HepG2 (cell line): ENCODE measurements around the gene ACTN3. TPM values are rescaled to one million over a fixed set of nuclear protein-coding genes. Genes with fewer than 3 reads are reported as not detected.

Experiments used
- JUNB ChIP-seq: sonication (generic); formaldehyde crosslinking; IDR thresholded peaks from 2 replicates; pipeline ENCODE4 v1.8.0; 2022; ENCODE audit warnings: missing genetic modification reagents, mild to moderate bottlenecking, borderline replicate concordance
- KLF11 ChIP-seq: IDR thresholded peaks from 2 replicates; pipeline ENCODE4 v1.6.1; 2016; ENCODE audit warnings: missing compliant biosample characterization
- POGZ ChIP-seq: sonication (generic); formaldehyde crosslinking; IDR thresholded peaks from 2 replicates; pipeline ENCODE4 v1.4.0; 2020; ENCODE audit warnings: mild to moderate bottlenecking, missing genetic modification reagents
- ZKSCAN5 ChIP-seq: sonication (generic); formaldehyde crosslinking; IDR thresholded peaks from 2 replicates; pipeline ENCODE4 v1.5.1; 2020; ENCODE audit warnings: mild to moderate bottlenecking, missing genetic modification reagents
- ZNF446 ChIP-seq: sonication (generic); formaldehyde crosslinking; IDR thresholded peaks from 2 replicates; pipeline ENCODE4 v1.5.0; 2020; ENCODE audit warnings: mild to moderate bottlenecking, missing genetic modification reagents
- ZNF513 ChIP-seq: sonication (generic); formaldehyde crosslinking; conservative IDR thresholded peaks from 2 replicates; pipeline ENCODE4 v1.5.0; 2020; ENCODE audit warnings: missing genetic modification reagents
- ZNF776 ChIP-seq: sonication (generic); formaldehyde crosslinking; IDR thresholded peaks from 2 replicates; pipeline ENCODE4 v1.4.0; 2020; ENCODE audit warnings: mild to moderate bottlenecking, missing genetic modification reagents
- polyA plus RNA-seq, 8 experiments: library from polyadenylated mRNA; depleted of rRNA in 3 of 8; stranded (reverse) in 7 of 8; unstranded in 1 of 8; fragments of >200 nt; fragmentation: Illumina TruSeq in 4 of 8; extraction: Trizol in 4 of 8; gene quantifications; 2 replicates each; pipeline versions ENCODE4 v1.2.1 to v1.2.3, GENCODE V29; 2011 to 2016; ENCODE audit warnings: low read depth in 4 of 8, missing spikeins in 1 of 8, mixed read lengths in 1 of 8; ENCODE audit not compliant: insufficient read depth in 1 of 8
- total RNA-seq, 5 experiments: library from RNA; depleted of rRNA; stranded (reverse); fragments of >200 nt; fragmentation: Illumina TruSeq; extraction: Trizol; gene quantifications; 2 replicates each; pipeline ENCODE4 v1.2.3, GENCODE V29; 2016; ENCODE audit warnings: low read depth in 1 of 5
- TF ChIP-seq, protein P1 (sequence below), 2 experiments: fragments of 450-650 bp in 1 of 2; sonication (generic) in 1 of 2; formaldehyde crosslinking in 1 of 2; IDR thresholded peaks; 2 replicates each; pipeline versions ENCODE4 v1.6.1 to v1.8.0; 2016 to 2022; ENCODE audit warnings: antibody characterized with exemption in 1 of 2, mild to moderate bottlenecking in 1 of 2, missing genetic modification reagents in 1 of 2
- TF ChIP-seq, protein P2 (sequence below): sonication (generic); formaldehyde crosslinking; IDR thresholded peaks from 2 replicates; pipeline ENCODE4 v1.5.1; 2020; ENCODE audit warnings: mild to moderate bottlenecking, missing genetic modification reagents, borderline replicate concordance
- TF ChIP-seq, protein P3 (sequence below): sonication (generic); formaldehyde crosslinking; IDR thresholded peaks from 2 replicates; pipeline ENCODE4 v1.5.0; 2020; ENCODE audit warnings: missing genetic modification reagents
- TF ChIP-seq, protein P4 (sequence below): sonication (generic); formaldehyde crosslinking; IDR thresholded peaks from 2 replicates; pipeline ENCODE4 v1.5.1; 2020; ENCODE audit warnings: missing genetic modification reagents, mild to moderate bottlenecking, borderline replicate concordance

Gene ACTN3
- total and polyA plus RNA-seq, 2 of the 13 experiments (the other 11 are each of a cell fraction or from before 2014, with no cell fraction given) = 0.04 to 0.09 TPM

- TF ChIP-seq, protein P1, sequence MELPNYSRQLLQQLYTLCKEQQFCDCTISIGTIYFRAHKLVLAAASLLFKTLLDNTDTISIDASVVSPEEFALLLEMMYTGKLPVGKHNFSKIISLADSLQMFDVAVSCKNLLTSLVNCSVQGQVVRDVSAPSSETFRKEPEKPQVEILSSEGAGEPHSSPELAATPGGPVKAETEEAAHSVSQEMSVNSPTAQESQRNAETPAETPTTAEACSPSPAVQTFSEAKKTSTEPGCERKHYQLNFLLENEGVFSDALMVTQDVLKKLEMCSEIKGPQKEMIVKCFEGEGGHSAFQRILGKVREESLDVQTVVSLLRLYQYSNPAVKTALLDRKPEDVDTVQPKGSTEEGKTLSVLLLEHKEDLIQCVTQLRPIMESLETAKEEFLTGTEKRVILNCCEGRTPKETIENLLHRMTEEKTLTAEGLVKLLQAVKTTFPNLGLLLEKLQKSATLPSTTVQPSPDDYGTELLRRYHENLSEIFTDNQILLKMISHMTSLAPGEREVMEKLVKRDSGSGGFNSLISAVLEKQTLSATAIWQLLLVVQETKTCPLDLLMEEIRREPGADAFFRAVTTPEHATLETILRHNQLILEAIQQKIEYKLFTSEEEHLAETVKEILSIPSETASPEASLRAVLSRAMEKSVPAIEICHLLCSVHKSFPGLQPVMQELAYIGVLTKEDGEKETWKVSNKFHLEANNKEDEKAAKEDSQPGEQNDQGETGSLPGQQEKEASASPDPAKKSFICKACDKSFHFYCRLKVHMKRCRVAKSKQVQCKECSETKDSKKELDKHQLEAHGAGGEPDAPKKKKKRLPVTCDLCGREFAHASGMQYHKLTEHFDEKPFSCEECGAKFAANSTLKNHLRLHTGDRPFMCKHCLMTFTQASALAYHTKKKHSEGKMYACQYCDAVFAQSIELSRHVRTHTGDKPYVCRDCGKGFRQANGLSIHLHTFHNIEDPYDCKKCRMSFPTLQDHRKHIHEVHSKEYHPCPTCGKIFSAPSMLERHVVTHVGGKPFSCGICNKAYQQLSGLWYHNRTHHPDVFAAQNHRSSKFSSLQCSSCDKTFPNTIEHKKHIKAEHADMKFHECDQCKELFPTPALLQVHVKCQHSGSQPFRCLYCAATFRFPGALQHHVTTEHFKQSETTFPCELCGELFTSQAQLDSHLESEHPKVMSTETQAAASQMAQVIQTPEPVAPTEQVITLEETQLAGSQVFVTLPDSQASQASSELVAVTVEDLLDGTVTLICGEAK (IDR thresholded peaks at IDR 0.05) = no peak
- TF ChIP-seq, protein P1 (CRISPR knock-in tag; IDR thresholded peaks at IDR 0.05) = peak; percentile 20
- peak; percentile 16; the same call in 1 of the 2 replicates for TF ChIP-seq POGZ (CRISPR knock-in tag)
- TF ChIP-seq, protein P2, sequence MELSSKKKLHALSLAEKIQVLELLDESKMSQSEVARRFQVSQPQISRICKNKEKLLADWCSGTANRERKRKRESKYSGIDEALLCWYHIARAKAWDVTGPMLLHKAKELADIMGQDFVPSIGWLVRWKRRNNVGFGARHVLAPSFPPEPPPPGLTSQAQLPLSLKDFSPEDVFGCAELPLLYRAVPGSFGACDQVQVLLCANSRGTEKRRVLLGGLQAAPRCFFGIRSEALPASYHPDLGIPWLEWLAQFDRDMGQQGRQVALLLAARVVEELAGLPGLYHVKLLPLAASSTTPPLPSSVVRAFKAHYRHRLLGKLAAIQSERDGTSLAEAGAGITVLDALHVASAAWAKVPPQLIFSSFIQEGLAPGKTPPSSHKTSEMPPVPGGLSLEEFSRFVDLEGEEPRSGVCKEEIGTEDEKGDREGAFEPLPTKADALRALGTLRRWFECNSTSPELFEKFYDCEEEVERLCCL (CRISPR knock-in tag) = 0 out of 2 replicates have a peak, but pooled peaks have one; percentile 39
- TF ChIP-seq JUNB (CRISPR knock-in tag) = no peak
- no peak for TF ChIP-seq ZNF513
- peak; percentile 93 for TF ChIP-seq KLF11 (CRISPR knock-in tag)
- TF ChIP-seq ZNF446 (CRISPR knock-in tag) = peak; percentile 98
- TF ChIP-seq ZKSCAN5 (CRISPR knock-in tag) = no peak
- TF ChIP-seq, protein P3, sequence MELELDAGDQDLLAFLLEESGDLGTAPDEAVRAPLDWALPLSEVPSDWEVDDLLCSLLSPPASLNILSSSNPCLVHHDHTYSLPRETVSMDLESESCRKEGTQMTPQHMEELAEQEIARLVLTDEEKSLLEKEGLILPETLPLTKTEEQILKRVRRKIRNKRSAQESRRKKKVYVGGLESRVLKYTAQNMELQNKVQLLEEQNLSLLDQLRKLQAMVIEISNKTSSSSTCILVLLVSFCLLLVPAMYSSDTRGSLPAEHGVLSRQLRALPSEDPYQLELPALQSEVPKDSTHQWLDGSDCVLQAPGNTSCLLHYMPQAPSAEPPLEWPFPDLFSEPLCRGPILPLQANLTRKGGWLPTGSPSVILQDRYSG (CRISPR knock-in tag) = 0 out of 2 replicates have a peak, but pooled peaks have one; percentile 6
- TF ChIP-seq ZNF776 = no peak; the same call in 1 of the 2 replicates
- TF ChIP-seq, protein P4, sequence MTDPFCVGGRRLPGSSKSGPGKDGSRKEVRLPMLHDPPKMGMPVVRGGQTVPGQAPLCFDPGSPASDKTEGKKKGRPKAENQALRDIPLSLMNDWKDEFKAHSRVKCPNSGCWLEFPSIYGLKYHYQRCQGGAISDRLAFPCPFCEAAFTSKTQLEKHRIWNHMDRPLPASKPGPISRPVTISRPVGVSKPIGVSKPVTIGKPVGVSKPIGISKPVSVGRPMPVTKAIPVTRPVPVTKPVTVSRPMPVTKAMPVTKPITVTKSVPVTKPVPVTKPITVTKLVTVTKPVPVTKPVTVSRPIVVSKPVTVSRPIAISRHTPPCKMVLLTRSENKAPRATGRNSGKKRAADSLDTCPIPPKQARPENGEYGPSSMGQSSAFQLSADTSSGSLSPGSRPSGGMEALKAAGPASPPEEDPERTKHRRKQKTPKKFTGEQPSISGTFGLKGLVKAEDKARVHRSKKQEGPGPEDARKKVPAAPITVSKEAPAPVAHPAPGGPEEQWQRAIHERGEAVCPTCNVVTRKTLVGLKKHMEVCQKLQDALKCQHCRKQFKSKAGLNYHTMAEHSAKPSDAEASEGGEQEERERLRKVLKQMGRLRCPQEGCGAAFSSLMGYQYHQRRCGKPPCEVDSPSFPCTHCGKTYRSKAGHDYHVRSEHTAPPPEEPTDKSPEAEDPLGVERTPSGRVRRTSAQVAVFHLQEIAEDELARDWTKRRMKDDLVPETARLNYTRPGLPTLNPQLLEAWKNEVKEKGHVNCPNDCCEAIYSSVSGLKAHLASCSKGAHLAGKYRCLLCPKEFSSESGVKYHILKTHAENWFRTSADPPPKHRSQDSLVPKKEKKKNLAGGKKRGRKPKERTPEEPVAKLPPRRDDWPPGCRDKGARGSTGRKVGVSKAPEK (CRISPR knock-in tag) = no peak
Measured at GRCh38 chr11:66592457-66593302, 46.0 kb downstream of the ACTN3 start, which contains the start of the genes CCDC87 and CCS (continued).
